Measurements from ENCODE around the gene FAM83E. TPM values are rescaled to one million over a fixed set of nuclear protein-coding genes. Genes with fewer than 3 reads are reported as not detected.

Gene FAM83E
- total RNA-seq, 4 donors from 2014 or later = 1.8 TPM; not detected in 2

- no peak for TF ChIP-seq POLR2A (IDR thresholded peaks at IDR 0.05)
- TF ChIP-seq CTCF (IDR thresholded peaks at IDR 0.05) = no peak
- Histone ChIP-seq H3K27ac (no peak overlapping the region), H3K9me3 (no peaks in the 10 kb centered on the region), H3K4me1 (no peaks in the 10 kb centered on the region), H3K27me3 (no peaks in the 10 kb centered on the region), H3K4me3 (no peak overlapping the region), H3K36me3 (no peaks in the 10 kb centered on the region)
- intact Hi-C loops (cut with DNase I; ENCODE audit: low total_unique reads) = no loop called here
- DNase-seq = no peak
Measured at GRCh38 chr19:48651683-48652048, 36.8 kb upstream of the FAM83E start.

DNA sequence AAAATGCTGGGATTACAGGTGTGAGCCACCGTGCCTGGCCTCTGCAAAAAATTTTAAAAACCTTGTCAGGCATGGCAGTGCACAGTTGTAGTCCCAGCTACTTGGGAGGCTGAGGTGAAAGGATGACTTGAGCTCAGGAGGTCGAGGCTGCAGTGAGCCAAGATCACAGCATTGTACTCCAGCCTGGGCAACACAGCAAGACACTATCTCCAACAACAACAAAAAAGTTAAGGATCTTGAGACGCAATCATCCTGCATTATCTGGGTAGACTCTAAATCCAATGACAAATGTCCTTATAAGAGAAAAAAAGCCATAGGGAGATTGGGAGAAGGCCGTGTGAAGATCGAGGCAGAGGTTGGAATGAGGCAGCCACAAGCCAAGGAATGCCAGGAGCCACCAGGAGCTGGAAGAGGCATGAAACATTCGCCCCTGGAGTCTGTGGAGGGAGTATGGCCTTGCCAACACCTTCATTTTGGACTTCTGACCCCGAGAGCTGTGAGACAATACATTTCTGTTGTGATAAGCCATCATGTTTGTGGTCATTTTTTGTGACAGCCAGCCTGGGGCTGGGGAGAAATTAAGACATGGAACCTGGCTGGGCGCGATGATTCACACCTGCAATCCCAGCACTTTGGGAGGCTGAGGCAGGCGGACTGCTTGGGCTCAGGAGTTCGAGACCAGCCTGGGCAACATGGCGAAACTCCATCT, 36.3 kb upstream of the FAM83E start:
- DNase-seq = no peak
- Histone ChIP-seq H3K27ac (no peak overlapping the region), H3K27me3 (no peaks in the 10 kb centered on the region), H3K4me1 (no peaks in the 10 kb centered on the region), H3K9me3 (no peaks in the 10 kb centered on the region), H3K36me3 (no peaks in the 10 kb centered on the region), H3K4me3 (no peak overlapping the region)
- intact Hi-C loops (cut with DNase I; ENCODE audit: low total_unique reads) = no loop called here
- TF ChIP-seq POLR2A (IDR thresholded peaks at IDR 0.05) = no peak
- no peak for TF ChIP-seq CTCF (IDR thresholded peaks at IDR 0.05)

DNA sequence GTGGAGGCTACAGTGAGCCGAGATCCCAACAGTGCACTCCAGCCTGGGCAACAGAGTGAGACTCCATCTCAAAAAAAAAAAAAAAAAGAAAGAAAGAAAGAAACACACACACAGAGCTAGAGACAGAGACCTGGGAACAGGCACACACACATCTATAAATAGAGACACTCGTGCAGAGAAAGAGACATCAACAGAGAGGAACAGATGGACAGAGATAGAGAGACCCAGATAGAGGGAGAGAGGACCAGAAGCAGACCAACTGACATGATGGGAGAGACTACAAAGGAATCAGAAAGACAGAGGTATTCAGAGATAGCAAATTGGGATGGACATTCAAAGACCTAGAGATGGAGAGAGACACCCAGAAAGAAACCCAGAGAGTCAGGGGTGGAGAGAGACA, 33.3 kb upstream of the FAM83E start:
- no peaks in the 10 kb centered on the region for H3K9me3 ChIP-seq
- H3K4me3 ChIP-seq = no peak overlapping the region
- no peaks in the 10 kb centered on the region for H3K36me3 ChIP-seq
- no peak for DNase-seq
- no peak for TF ChIP-seq CTCF (IDR thresholded peaks at IDR 0.05)
- TF ChIP-seq POLR2A (IDR thresholded peaks at IDR 0.05) = no peak
- H3K27me3 ChIP-seq = no peaks in the 10 kb centered on the region
- H3K27ac ChIP-seq = no peak overlapping the region
- H3K4me1 ChIP-seq = peaks cover 0 to 6% of the 10 kb centered on the region in 2 donors
- intact Hi-C loops (cut with DNase I; ENCODE audit: low total_unique reads) = loop anchor here (10.0 kb wide), 1 partner anchor 307 kb away; the partner anchor contains the start of gene BAX

DNA sequence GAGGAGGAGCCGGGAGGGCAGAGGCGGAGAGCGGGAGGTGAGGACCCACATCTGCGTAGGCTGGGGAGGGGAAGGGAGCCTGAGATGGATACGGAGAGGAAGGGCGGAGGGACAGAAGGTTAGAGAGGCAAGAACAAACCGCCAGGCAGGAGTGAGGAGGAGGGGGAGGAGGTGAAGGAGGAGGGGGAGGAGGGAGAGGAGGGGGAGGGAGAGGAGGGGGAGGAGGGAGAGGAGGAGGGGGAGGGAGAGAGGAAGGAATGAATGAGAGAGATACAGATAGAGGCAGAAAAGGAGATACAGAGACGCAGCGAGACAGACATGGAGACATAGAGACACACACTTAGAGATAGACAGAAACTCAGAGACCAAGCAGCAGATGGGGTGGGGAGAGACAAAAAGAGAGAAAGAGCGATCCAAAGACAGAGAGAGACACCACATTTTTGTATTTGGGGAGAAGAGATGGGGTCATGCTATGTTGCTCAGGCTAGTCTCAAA, 31.9 kb upstream of the FAM83E start:
- intact Hi-C loops (cut with DNase I; ENCODE audit: low total_unique reads) = loop anchor here (10.0 kb wide), 1 partner anchor 308 kb away; the partner anchor contains the start of gene BAX
- Histone ChIP-seq H3K4me1 (peaks cover 0 to 6% of the 10 kb centered on the region in 2 donors), H3K27ac (peak overlapping the region; percentile 97 to 99), H3K4me3 (peak overlapping the region in 1 of 2 donors; percentile 51), H3K27me3 (no peaks in the 10 kb centered on the region), H3K36me3 (no peaks in the 10 kb centered on the region), H3K9me3 (no peaks in the 10 kb centered on the region)
- no peak for TF ChIP-seq CTCF (IDR thresholded peaks at IDR 0.05)
- no peak for TF ChIP-seq POLR2A (IDR thresholded peaks at IDR 0.05)
- DNase-seq = no peak

DNA sequence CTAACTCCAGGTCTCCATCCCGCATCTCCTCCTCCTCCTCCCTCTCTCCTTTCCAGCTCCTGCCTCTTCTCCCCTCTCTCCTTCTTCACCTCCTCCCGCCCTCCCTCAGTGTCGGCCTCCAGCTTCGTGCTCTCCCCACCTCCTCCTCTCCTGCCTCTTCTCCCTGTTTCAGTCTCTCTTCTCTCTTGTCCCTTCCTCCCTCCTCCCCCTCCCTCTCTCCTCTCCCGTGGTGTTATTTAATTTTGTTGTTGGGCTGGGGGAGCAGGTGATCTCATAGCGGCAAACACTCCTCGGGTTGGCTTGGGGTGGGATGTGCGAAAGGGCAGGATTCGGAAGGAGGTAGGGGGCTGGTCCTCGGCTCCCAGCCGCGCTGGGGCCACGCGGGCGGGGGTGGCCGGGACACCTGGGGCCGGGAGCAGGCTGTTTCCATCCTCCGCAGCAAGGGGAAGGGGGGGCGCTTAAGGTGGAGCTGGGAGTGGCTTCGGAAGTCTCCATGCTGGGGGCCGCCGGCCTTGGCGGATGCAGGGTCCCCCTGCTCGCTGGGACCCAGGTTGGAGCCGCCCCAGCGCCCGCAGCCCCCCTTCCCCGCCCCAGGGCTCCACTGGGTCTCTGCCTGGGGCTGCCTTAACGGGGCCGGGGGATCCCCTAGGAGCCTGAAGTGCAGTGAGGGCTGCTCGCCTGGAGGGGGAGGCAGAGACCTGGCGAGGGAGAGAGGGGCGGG, 31.3 kb upstream of the FAM83E start, which contains the start of gene CA11:
TSS of gene CA11 (minus strand) at position 187 of the 721 bp plus-strand sequence. CDS start 555 bp downstream, outside the sequence.
- DNase-seq = peak; percentile 92 to 93
- Histone ChIP-seq H3K9me3 (no peaks in the 10 kb centered on the region), H3K4me3 (peak within 1 kb of the TSS; percentile 51 to 77), H3K4me1 (peaks cover 0 to 6% of the 10 kb centered on the region in 2 donors), H3K36me3 (no peaks in the 10 kb centered on the region), H3K27ac (peak within 1 kb of the TSS; percentile 97 to 99), H3K27me3 (no peaks in the 10 kb centered on the region)
- intact Hi-C loops (cut with DNase I; ENCODE audit: low total_unique reads) = loop anchor here (10.0 kb wide), 1 partner anchor 309 kb away; the partner anchor contains the start of gene BAX
- TF ChIP-seq CTCF (IDR thresholded peaks at IDR 0.05) = peak; percentile 91 to 98 (median 94)
- peak; percentile 20 to 59 for TF ChIP-seq POLR2A (IDR thresholded peaks at IDR 0.05)
